H1 (cell line): ENCODE data around the gene SLC1A4.

Source experiments
- ATF2 ChIP-seq: IDR thresholded peaks from 2 replicates; pipeline ENCODE4 v1.6.1; 2012; ENCODE audit warnings: low read length, inconsistent platforms
- CTCF ChIP-seq, 3 experiments: IDR thresholded peaks; 1 replicate in 2 of 3; 2 replicates in 1 of 3; pipeline versions ENCODE4 v1.5.1 to v1.6.1; 2011; ENCODE audit warnings: low read length in 3 of 3, mild to moderate bottlenecking in 3 of 3, inconsistent platforms in 2 of 3, low read depth in 1 of 3, moderate library complexity in 1 of 3; ENCODE audit not compliant: insufficient read depth in 1 of 3; ENCODE audit errors: control extremely low read depth in 1 of 3
- JUN ChIP-seq: IDR thresholded peaks from 2 replicates; pipeline ENCODE4 v1.6.1; 2011; ENCODE audit warnings: low read depth, mild to moderate bottlenecking, improper control_type of control experiment, low read length
- NANOG ChIP-seq: IDR thresholded peaks from 2 replicates; pipeline ENCODE4 v1.6.1; 2011; ENCODE audit warnings: low read length, low read depth, mild to moderate bottlenecking, inconsistent platforms; ENCODE audit not compliant: insufficient read depth, poor library complexity, severe bottlenecking
- POLR2A ChIP-seq, 2 experiments: IDR thresholded peaks; 1 replicate in 1 of 2; 2 replicates in 1 of 2; pipeline ENCODE4 v1.6.1; 2011; ENCODE audit warnings: low read depth in 2 of 2, low read length in 2 of 2, mild to moderate bottlenecking in 2 of 2; ENCODE audit errors: control extremely low read depth in 1 of 2
- RAD21 ChIP-seq, 2 experiments: IDR thresholded peaks in 1 of 2; conservative IDR thresholded peaks in 1 of 2; 2 replicates each; pipeline ENCODE4 v1.6.1; 2011; ENCODE audit warnings: low read depth in 2 of 2, low read length in 2 of 2, improper control_type of control experiment in 1 of 2, inconsistent platforms in 1 of 2, mild to moderate bottlenecking in 1 of 2, moderate library complexity in 1 of 2
- RFX5 ChIP-seq: IDR thresholded peaks from 2 replicates; pipeline ENCODE4 v1.6.1; 2011; ENCODE audit warnings: low read depth, low read length, improper control_type of control experiment, borderline replicate concordance
- SIN3A ChIP-seq, 2 experiments: IDR thresholded peaks in 1 of 2; conservative IDR thresholded peaks in 1 of 2; 2 replicates each; pipeline ENCODE4 v1.6.1; 2011 to 2012; ENCODE audit warnings: low read length in 2 of 2, improper control_type of control experiment in 1 of 2, low read depth in 1 of 2, mild to moderate bottlenecking in 1 of 2
- TAF1 ChIP-seq: IDR thresholded peaks from 2 replicates; pipeline ENCODE4 v1.6.1; 2011; ENCODE audit warnings: mild to moderate bottlenecking, low read depth, low read length
- USF2 ChIP-seq: IDR thresholded peaks from 2 replicates; pipeline ENCODE4 v1.6.1; 2011; ENCODE audit warnings: low read length, improper control_type of control experiment
- YY1 ChIP-seq: IDR thresholded peaks from 2 replicates; pipeline ENCODE4 v1.6.1; 2011; ENCODE audit warnings: low read depth, mild to moderate bottlenecking, low read length

GRCh38 chr2:64952511-64953482 lies 36.4 kb upstream of the SLC1A4 start:
- TF ChIP-seq CTCF (IDR thresholded peaks at IDR 0.05; ENCODE audit: control extremely low read depth in 1 of 3, insufficient read depth in 1 of 3, low read depth in 1 of 3, low read length in 3 of 3), result no peak
- no peak for TF ChIP-seq SIN3A (conservative IDR thresholded peaks at IDR 0.05 in 1 of 2, IDR thresholded peaks at IDR 0.05 in 1 of 2; ENCODE audit: low read depth in 1 of 2, low read length in 2 of 2)
- TF ChIP-seq POLR2A (IDR thresholded peaks at IDR 0.05; ENCODE audit: control extremely low read depth in 1 of 2, low read depth in 2 of 2, low read length in 2 of 2), result no peak
- TF ChIP-seq YY1, result no peak
- TF ChIP-seq JUN, result no peak
- no peak for TF ChIP-seq RAD21 (IDR thresholded peaks at IDR 0.05 in 1 of 2, conservative IDR thresholded peaks at IDR 0.05 in 1 of 2; ENCODE audit: low read depth in 2 of 2, low read length in 2 of 2)
- TF ChIP-seq ATF2, result no peak
- TF ChIP-seq TAF1, result no peak
- TF ChIP-seq USF2, result no peak
- no peak for TF ChIP-seq NANOG
- no peak for TF ChIP-seq RFX5
